Osteoblast (primary cell): ENCODE measurements around the gene MADD. TPM values are rescaled to one million over a fixed set of nuclear protein-coding genes. Genes with fewer than 3 reads are reported as not detected.

Source experiments
- DNase-seq: peaks from one replicate; pipeline ENCODE4 v3.0.0; 2011; ENCODE audit warnings: low spot score, mixed read lengths; ENCODE audit not compliant: insufficient read length; ENCODE audit errors: missing footprints
- H2AFZ ChIP-seq: 2 replicates; pipeline ENCODE4 v1.6.0; 2011; ENCODE audit warnings: mild to moderate bottlenecking, low read length
- H3K27ac ChIP-seq: 2 replicates; pipeline ENCODE4 v1.5.1; 2011; ENCODE audit warnings: mild to moderate bottlenecking, low read depth, low read length, moderate library complexity
- H3K27me3 ChIP-seq: 2 replicates; pipeline ENCODE4 v1.6.0; 2012; ENCODE audit warnings: mild to moderate bottlenecking, control low read depth, inconsistent platforms, low read length, moderate library complexity; ENCODE audit not compliant: insufficient read depth
- H3K36me3 ChIP-seq: 2 replicates; pipeline ENCODE4 v1.5.1; 2011; ENCODE audit warnings: mild to moderate bottlenecking, low read length, control low read depth, moderate library complexity; ENCODE audit not compliant: insufficient read depth
- H3K4me1 ChIP-seq: 2 replicates; pipeline ENCODE4 v1.5.1; 2011; ENCODE audit warnings: mild to moderate bottlenecking, low read length, control low read depth, moderate library complexity; ENCODE audit not compliant: insufficient read depth
- H3K4me2 ChIP-seq: 2 replicates; pipeline ENCODE4 v1.6.0; 2011; ENCODE audit warnings: mild to moderate bottlenecking, low read length; ENCODE audit not compliant: insufficient read depth
- H3K4me3 ChIP-seq: fragments of 200-600 bp; sonication (generic); 3 replicates; pipeline ENCODE4 v1.5.1; 2012; ENCODE audit warnings: mild to moderate bottlenecking, low read length, inconsistent platforms; ENCODE audit not compliant: insufficient read depth
- H3K79me2 ChIP-seq: 2 replicates; pipeline ENCODE4 v1.6.0; 2012; ENCODE audit warnings: mild to moderate bottlenecking, low read length, control low read depth, inconsistent platforms; ENCODE audit not compliant: insufficient read depth
- H3K9me3 ChIP-seq: 2 replicates; pipeline ENCODE4 v1.5.1; 2011; ENCODE audit warnings: low read depth, low read length, control low read depth
- H4K20me1 ChIP-seq: 2 replicates; pipeline ENCODE4 v1.6.0; 2012; ENCODE audit warnings: mild to moderate bottlenecking, low read length, control low read depth; ENCODE audit not compliant: insufficient read depth
- CTCF ChIP-seq: IDR thresholded peaks from 2 replicates; pipeline ENCODE4 v1.5.1; 2011; ENCODE audit warnings: mild to moderate bottlenecking, low read depth, low read length, moderate library complexity; ENCODE audit errors: extremely low read depth
- total RNA-seq: library from RNA; depleted of rRNA; stranded (reverse); fragments of >200 nt; gene quantifications from 2 replicates; pipeline ENCODE4 v1.2.3, GENCODE V29; 2012

The MADD gene
- total RNA-seq, 1 donor = 21.7 TPM

DNA sequence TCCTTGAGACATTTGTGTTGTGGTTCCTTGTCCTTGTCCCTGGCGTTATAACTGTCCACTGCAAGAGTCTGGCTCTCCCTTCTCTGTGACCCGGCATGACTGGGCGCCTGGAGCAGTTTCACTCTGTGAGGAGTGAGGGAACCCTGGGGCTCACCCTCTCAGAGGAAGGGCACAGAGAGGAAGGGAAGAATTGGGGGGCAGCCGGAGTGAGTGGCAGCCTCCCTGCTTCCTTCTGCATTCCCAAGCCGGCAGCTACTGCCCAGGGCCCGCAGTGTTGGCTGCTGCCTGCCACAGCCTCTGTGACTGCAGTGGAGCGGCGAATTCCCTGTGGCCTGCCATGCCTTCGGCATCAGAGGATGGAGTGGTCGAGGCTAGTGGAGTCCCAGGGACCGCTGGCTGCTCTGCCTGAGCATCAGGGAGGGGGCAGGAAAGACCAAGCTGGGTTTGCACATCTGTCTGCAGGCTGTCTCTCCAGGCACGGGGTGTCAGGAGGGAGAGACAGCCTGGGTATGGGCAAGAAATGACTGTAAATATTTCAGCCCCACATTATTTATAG lies 59.6 kb downstream of the MADD start:
- H3K4me2 ChIP-seq = no peak overlapping the region
- no peak for TF ChIP-seq CTCF
- no peaks in the 10 kb centered on the region for H4K20me1 ChIP-seq
- no peak overlapping the region for H3K4me3 ChIP-seq
- peak; percentile 77 for DNase-seq
- no peaks in the 10 kb centered on the region for H3K79me2 ChIP-seq
- H3K9me3 ChIP-seq = no peaks in the 10 kb centered on the region
- no peak overlapping the region for H2AFZ ChIP-seq
- no peaks in the 10 kb centered on the region for H3K27me3 ChIP-seq
- no peaks in the 10 kb centered on the region for H3K4me1 ChIP-seq
- H3K27ac ChIP-seq = no peak overlapping the region
- peaks cover 15% of the 10 kb centered on the region for H3K36me3 ChIP-seq

GRCh38 chr11:47329987-47330931 lies 60.3 kb downstream of the MADD start:
- no peak for TF ChIP-seq CTCF
- H3K4me2 ChIP-seq = no peak overlapping the region
- no peaks in the 10 kb centered on the region for H3K9me3 ChIP-seq
- H3K36me3 ChIP-seq = peaks cover 15% of the 10 kb centered on the region
- H3K27me3 ChIP-seq = no peaks in the 10 kb centered on the region
- H3K4me3 ChIP-seq = no peak overlapping the region
- H4K20me1 ChIP-seq = no peaks in the 10 kb centered on the region
- no peak overlapping the region for H2AFZ ChIP-seq
- H3K27ac ChIP-seq = no peak overlapping the region
- DNase-seq = peak; percentile 85
- H3K4me1 ChIP-seq = no peaks in the 10 kb centered on the region
- no peaks in the 10 kb centered on the region for H3K79me2 ChIP-seq

DNA sequence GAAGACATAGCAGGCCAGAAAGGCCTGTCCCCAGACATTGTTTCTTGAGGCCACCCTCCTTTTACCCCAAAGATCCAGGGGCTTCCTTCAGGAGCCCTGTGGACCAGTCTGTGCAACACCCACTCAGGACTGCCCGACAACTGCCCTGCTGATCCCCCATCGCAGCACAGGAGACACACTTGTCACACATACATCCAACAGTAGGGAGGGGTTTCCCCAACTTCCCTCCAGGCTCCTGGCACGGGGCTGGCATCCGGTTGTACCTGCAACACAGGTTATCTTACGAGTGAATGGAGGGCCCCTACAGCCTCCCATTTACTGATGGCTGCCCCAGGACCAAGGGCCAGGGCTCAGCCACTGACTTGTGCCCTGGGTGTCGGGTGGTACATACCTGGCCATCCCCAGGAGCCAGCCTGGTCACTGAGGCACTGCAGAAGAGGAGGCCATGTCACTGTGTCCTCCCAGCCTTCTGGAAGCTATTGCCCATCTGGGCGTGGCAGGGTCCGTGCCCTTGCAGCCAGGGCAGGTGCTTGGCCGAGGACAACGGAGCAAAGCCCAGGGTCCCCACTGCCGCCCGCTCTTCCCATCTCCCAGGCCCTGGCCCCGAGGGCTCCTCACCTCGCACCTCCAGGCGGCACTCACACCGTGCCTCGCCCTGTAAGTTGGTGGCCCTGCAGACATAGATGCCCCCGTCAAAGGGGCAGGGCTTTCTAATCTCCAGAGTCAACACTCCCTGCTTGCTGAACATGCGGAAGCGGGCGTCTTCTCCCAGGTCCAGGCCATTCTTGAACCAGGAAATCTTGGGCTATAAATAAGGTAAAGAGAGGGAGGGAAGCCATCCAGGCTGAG lies 61.7 kb downstream of the MADD start:
- no peak for TF ChIP-seq CTCF
- Histone ChIP-seq H4K20me1 (no peaks in the 10 kb centered on the region), H3K36me3 (peaks cover 15% of the 10 kb centered on the region), H3K4me2 (no peak overlapping the region), H3K4me1 (no peaks in the 10 kb centered on the region), H2AFZ (no peak overlapping the region), H3K27ac (no peak overlapping the region), H3K79me2 (no peaks in the 10 kb centered on the region), H3K4me3 (no peak overlapping the region), H3K9me3 (no peaks in the 10 kb centered on the region), H3K27me3 (no peaks in the 10 kb centered on the region)
- peak; percentile 66 for DNase-seq
